Measurements from ENCODE around the gene MEIOB.

GRCh38 chr16:1791943-1792812 lies 79.8 kb downstream of the MEIOB start:
- TF ChIP-seq CTCF (IDR thresholded peaks at IDR 0.05) (no peak), POLR2A (IDR thresholded peaks at IDR 0.05) (no peak)

Data from body of pancreas (tissue), 4 donors.